C1 segment of cervical spinal cord (tissue), 14 donors: ENCODE measurements around the gene SGMS1.
A peak's percentile ranks its signal among the peaks of the same experiment; 100 is the strongest.

Source experiments
- DNase-seq, 14 donors: peaks; one replicate each; lab custom pipeline; 2025; lab: John Stamatoyannopoulos, UW

SGMS1 gene

GRCh38 chr10:50613150-50613549, 10.6 kb downstream of the SGMS1 start:
- DNase-seq, result no peak

DNA sequence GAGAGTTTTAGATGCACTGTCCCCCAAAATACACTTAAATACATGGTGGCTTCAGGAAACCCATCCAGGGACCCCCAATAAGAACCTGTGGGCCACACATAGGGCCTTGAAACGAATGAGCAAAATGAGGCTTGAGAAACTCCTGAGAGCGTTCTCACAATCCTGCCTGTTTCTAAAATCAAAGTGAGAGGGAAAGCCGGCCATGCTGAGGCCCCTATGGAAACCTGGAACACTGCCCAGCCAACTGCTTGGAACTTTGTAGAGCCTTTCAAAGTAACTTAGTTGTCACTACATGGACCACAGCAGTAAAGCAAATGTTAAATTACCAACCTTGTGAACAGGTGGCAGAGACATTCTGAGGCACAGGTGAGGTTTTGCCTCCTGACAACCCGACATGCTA, 13.4 kb downstream of the SGMS1 start:
- DNase-seq, result peak in 1 of 14 donors; percentile 21

DNA sequence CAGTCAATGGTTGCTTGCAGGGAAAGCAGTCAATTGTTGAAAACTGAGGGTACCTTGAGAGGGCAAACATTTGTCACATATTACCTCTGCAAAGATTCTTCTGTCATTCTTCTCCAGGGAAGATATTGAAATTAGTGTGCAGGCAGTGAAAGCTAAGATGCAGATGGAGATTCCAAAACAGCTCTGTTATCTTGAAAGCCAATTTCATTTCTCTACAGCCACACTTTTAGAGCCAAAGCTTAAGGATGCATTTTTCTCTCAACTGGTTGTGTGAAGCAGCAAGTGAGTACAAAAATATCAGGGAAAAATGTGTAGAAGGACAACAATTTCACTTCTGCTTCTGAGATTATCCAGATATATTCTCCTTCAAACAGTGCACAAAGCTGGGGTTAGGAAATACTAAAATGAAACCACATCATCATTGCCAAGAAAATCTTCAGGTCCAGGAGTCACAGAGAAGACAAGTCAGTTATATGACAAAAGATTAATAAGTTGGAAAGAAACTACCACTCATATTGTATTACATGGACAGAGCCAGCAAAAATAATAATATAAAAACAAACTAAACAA, 16.3 kb downstream of the SGMS1 start:
- no peak for DNase-seq

- no peak for DNase-seq
Measured at GRCh38 chr10:50605951-50606270, 17.8 kb downstream of the SGMS1 start.

- no peak for DNase-seq
Measured at GRCh38 chr10:50605269-50605950, 18.3 kb downstream of the SGMS1 start.

DNA sequence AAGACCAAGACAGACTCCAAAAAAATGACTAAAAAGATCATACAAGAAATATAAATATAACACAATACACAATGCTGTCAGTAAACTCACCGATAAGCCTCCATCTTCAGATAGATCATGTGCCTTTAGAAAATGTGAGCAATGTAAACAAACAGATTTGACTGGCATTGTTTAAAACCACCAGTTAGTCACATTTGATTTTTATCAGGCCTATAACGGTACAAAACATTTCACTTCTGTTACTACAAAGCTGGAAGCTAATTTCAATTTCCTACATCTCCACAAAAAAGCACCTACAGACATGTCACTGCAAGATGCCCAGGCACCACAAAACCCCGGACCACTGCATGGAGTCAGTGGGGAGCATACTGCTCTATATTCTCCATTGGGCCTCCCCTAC, 18.9 kb downstream of the SGMS1 start:
- DNase-seq, result no peak

- DNase-seq, result no peak
Measured at GRCh38 chr10:50604049-50604640, 19.6 kb downstream of the SGMS1 start.

- DNase-seq, result no peak
Measured at GRCh38 chr10:50603151-50603850, 20.5 kb downstream of the SGMS1 start.

DNA sequence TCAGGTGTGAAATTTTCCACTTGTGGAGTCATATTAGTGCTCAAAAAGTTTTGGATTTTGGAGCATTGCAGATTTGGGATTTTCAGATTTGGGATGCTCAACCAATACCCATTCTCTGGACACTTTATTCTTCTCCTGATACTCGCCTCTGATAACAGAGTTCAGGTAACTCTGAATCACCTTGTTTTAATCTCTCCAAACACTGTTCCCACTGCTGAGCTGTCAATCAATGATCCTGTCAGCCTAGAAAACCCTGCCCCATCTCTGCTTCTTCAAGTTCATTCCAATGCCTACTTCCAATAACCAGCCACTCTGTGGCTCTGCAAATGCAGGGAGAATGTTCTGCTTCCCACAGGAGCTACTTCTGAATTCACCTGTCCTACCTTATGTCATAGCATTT, 21.8 kb downstream of the SGMS1 start:
- DNase-seq, result no peak

DNA sequence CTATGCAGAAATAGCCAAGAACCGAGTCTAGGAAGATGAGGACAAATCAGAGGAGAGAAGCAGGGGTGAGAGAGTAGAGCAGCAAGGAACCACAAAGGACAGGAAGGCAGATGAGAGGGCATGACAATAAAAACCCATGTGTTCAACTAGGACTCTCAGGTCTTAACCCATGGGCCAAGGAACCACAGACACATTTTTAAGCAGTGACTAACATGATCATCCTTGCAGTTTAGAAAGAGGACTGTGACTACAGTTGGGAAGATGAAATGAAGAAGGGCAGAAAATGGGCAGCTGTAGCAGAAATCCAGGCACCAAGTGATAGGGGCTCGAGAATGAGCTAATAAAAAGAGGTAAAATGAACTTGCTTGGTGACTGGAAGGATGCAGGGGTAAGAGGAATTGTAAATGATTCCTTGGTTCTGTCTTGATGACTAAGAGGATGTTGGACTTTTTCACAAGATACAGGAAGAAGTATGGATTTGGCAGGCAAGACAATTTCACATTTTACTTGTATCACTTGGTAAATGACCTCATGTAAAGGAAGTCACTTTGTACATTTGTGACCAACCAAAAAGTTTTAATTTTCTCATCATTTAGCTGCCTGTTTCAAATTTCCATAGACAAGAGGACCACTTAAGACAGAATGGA, 22.8 kb downstream of the SGMS1 start:
- no peak for DNase-seq

- no peak for DNase-seq
Measured at GRCh38 chr10:50600286-50600685, 23.5 kb downstream of the SGMS1 start.

- no peak for DNase-seq
Measured at GRCh38 chr10:50596897-50597296, 26.9 kb downstream of the SGMS1 start.

GRCh38 chr10:50596456-50596855, 27.3 kb downstream of the SGMS1 start:
- no peak for DNase-seq

- DNase-seq, result peak in 1 of 14 donors; percentile 26
Measured at GRCh38 chr10:50595785-50596184, 28.0 kb downstream of the SGMS1 start.

DNA sequence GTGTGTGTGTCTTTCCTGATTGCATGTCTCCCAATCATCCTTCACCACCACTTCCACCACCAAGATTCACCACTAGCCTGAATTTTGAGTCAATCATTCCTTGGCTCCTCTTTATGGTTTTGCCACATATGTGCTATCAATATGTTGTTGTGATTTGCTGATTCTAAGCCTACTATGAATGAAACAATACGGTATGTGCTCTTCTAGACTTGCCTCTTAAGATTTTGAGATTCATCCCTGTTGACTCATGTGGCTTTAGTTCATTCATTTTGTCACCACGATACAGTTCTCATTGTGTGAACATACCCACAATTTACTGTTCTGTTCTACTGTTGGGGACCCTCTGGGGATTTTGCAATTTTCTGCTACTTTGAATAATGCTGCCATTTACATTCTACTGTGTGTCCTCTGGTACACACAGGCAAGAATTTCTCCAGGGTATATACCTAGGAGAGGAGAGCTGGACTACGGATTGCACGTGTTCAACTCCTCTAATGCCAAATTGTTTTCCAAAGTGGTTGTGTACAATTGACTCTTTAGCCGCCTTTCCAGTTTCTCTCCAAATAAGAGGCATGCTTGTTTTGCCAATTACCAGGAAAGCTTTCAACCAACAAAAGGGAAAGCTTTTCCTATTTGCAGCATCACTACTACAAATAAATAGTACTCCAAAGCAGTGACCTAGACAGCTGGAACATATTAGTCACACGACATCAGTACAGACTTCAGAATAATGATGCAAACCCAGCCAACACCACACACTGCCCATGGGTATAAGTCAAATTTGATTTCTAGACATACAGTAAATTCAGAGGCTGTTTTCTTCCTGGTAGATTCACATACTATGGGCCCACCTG, 30.0 kb downstream of the SGMS1 start:
- DNase-seq, result no peak

DNA sequence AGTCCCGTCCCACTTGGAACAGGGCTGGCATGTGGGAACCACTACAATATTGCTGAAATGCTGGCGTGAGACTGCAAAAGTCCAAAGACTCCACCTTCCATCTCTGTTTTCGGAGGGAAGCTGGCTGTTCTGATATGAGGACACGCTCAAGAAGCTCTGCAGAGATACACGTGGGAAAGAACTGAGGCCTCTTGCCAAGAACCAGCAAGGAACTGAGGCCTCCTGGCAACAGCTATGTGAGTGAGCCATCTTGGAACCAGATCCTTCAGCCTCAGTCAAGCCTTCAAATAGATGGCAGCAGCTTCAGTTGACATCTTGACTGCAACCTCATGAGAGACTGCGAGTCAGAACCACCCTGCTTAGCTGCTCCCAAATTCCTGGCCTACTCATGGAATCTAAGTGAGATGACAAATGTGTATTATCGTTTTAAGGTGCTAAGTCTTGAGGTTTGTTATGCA, 30.8 kb downstream of the SGMS1 start:
- DNase-seq, result no peak

DNA sequence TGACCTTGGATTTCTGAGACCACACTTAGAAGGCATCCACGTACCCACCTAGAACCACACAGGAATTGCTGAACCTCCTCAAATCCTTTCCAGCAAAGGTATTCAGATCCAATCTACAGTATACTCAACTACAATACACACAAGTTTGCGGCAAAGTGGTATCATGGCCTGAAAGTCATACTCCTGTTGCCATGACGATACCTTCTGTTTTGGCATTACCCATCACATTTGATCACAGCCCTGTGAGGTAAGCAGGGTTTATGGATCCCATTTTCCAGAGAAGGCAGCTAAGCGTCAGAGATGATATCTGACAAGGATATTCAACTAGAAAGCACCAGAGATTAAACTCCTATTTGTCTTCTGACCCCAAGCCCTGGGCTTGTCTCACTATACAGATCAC, 32.8 kb downstream of the SGMS1 start:
- DNase-seq, result no peak

GRCh38 chr10:50586740-50587088, 37.0 kb downstream of the SGMS1 start:
- DNase-seq, result no peak

- no peak for DNase-seq
Measured at GRCh38 chr10:50585921-50586739, 37.6 kb downstream of the SGMS1 start.
